Measurements from ENCODE around the gene FBXW5.

Gene FBXW5

GRCh38 chr9:136978865-136979544 is 34.5 kb upstream of the FBXW5 start:
- Histone ChIP-seq H3K27ac (no peak overlapping the region), H3K4me3 (no peak overlapping the region)

DNA sequence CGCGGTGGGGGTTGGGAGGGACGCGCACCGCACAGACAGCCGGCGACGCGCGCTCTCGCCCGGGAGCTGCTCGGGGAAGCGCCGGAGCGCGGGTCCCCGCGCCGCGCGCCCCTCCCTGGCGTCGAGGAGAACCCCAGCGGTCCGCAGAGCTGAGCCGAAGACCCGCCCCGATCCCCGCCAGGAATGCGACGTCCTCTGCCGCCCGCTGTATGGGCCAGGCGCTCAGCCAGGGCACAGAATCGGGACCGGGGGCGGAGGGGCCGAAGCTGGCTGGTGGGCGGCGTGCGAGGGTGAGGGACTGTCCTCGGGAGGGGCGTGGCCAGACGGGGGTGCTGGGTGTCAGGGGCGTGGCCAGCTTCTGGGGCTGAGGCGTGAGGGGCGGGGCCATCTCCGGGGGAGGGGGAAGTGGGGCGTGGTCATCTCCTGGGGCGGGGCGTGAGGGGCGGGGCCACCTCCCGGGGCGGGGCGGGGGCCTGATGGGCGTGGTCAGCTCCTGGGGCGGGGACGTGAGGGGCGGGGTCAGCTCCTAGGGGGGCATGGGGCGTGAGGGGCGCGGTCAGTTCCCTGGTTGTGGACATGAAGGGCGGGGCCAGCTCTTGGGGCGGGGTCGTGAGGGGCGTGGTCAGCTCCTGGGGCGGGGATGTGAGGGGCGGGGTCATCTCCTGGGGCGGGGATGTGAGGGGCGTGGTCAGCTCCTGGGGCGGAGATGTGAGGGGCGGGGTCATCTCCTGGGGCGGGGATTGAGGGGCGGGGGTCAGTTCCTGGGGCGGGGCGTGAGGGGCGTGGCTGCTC is 33.7 kb upstream of the FBXW5 start:
- Histone ChIP-seq H3K4me3 (peak overlapping the region; percentile 27 to 47 (median 33)), H3K27ac (peak overlapping the region in 16 of 21 experiments; percentile 9 to 72 (median 37))

GRCh38 chr9:136977649-136978072 is 33.1 kb upstream of the FBXW5 start:
- peak overlapping the region; percentile 27 to 47 (median 33) for H3K4me3 ChIP-seq

GRCh38 chr9:136977223-136977622 is 32.7 kb upstream of the FBXW5 start, which contains the start of gene PTGDS:
Gene PTGDS, plus strand, starts transcription at chr9:136977504. Its CDS starts 75 bp downstream, at chr9:136977579.
- Histone ChIP-seq H3K4me3 (peak within 1 kb of the TSS; percentile 27 to 47 (median 33)), H3K27ac (peak within 1 kb of the TSS in 16 of 21 experiments; percentile 9 to 72 (median 37))

More at GRCh38 chr9:136977649-136978072, 33.1 kb upstream of the FBXW5 start:
- peak overlapping the region in 16 of 21 experiments; percentile 9 to 72 (median 37) for H3K27ac ChIP-seq

- H3K4me3 ChIP-seq, result no peak overlapping the region
- H3K27ac ChIP-seq, result peak overlapping the region in 6 of 21 experiments; percentile 6 to 72 (median 30)
These were observed 31.1 kb upstream of the FBXW5 start for GRCh38 chr9:136975644-136976043.

DNA sequence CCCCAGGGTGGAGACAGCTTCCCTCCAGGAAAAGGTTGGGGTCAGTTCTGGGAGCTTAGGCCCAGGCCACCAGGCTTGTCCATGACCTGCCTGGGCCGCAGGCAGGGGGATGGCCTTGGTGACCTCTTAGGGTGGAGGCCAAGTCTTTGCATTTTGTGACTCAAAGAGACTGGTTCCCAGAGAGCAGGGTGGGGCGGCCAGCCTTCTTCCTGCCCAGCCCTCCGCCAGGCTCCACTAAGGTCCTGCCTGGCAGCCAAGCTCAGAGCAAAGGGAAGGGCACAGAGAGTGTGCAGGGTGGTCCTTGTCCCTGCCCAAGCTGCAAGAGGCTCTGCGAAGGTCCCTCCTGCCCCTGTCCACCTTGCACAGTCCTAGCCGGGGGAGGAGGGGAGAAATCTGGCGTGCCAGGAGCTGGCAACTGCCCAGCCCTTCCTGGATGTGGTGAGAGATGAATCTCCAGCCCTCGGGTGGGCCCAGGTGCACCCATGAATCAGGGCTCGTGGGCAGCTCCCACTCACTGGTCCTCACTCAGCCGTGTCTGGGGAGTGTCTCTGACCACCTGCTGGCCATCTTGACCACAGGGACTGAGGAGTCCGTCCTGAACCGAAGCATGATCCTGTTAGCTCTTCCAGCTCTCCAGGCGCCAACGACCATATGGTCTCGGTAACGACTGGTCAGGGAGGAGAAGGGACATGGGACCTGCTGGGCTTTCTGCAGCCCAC is 30.4 kb upstream of the FBXW5 start:
- Histone ChIP-seq H3K4me3 (no peak overlapping the region), H3K27ac (peak overlapping the region in 8 of 21 experiments; percentile 3 to 72 (median 36))

DNA sequence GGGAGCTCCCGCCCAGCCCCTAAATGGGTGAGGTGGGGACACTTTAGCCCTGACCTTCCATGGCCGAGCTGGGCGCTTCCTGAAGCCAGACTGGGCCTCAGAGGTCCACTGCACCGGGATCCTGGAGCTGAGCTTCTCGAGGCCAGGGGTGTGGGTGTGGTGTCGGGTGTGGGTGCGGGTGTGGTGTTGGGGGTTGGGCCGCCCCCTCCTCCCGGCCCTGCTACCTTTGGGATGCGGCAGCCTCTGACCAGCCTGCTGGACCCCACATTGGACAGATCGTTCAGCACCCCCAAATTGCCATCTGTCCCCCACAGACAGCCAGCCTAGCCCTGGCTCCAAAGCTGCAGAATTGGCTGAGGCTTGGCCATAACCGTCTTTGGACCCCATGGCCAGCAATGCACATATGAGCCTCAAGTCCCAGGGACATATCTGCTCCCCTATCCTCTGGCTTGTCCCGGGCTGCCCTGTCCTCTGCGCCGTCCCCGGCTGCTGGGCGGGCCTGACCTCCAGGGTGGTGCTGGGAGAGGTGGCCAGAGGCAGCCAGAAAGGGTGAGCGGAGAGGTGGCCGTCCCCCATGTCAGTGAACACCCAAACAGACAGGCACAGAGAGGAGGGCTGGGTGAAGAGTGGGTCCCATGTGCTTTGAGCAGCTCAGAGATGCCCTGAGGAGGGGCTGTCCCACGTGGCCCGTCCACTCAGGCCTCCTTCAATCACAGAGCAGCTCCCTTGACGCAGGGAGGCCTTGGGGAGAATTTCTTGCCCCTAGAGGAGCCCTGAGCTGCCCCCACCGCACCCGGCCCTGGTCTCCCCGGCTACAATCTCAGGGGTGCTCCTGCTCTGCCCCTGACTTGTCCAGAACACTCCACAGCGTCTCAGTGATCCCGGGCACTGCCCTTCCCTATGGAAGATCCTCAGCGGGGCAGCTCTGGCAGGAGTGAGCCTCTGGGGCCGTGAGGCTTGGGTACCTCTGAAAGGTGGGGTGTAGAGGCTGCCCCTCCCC is 29.4 kb upstream of the FBXW5 start:
- Histone ChIP-seq H3K4me3 (no peak overlapping the region), H3K27ac (peak overlapping the region in 4 of 21 experiments; percentile 15 to 37 (median 20))

DNA sequence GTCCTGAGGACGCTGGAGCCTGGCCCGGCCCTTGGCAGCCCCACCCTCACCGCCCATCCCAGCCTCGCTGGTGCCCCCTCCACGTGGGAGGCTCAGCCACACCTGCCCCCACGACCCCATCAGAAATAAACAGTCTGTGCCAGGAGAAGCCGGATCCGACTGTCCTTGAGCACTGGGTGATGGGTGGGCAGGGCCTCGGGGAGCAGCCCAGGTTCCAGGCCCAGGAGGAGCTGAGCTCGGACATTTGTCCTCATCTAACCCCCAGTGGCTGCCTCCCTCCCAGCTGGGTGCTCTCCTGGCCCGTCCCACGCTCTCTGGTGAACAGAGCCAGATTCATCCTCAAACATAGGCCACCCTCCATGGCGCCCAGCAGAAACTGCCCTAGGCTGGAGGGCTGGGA is 28.2 kb upstream of the FBXW5 start:
- Histone ChIP-seq H3K27ac (no peak overlapping the region), H3K4me3 (no peak overlapping the region)

DNA sequence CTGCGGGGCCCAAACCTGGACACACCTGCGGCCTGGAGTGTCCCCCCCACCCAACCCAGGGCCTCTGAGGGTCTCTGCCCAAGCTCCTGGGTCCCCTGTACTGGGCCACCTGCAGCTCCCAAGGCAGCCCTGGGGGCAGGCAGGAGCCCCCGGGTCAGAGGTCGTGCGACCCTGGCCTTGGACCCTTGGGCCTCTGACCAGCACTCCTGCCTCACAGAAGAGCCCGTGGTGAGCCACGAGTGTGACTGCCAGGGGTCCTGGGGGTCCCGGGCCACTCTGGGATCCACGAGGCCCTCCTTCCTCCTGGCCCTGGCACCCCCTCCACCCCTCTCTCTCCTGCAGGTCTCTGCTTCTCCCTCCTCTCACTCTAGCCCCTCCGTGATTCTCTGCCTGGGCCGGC is 27.8 kb upstream of the FBXW5 start:
- H3K4me3 ChIP-seq, result no peak overlapping the region
- no peak overlapping the region for H3K27ac ChIP-seq

DNA sequence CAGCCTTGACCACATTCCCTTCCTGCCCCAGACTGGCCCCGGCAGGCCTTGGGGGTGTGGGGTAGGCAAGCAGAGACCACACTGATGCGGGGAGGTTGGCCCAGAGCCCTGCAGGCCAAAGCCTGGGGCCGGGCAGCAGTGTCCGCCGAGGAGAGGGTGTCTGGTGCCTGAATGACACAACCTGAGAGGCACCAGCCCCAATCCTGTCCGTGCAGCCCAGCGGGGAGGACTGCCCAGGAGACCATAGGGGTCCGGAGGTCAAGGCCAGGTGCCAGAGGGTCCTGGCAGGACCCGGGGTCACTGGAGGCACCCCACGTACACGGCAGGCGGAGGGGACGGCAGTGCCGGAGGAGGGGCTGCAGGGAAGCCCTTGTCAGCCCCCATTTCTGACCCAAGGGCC is 27.2 kb upstream of the FBXW5 start:
- H3K27ac ChIP-seq, result no peak overlapping the region
- H3K4me3 ChIP-seq, result no peak overlapping the region

GRCh38 chr9:136970361-136970760 is 25.8 kb upstream of the FBXW5 start:
- no peak overlapping the region for H3K27ac ChIP-seq
- H3K4me3 ChIP-seq, result no peak overlapping the region

GRCh38 chr9:136969774-136970173 is 25.2 kb upstream of the FBXW5 start:
- no peak overlapping the region for H3K27ac ChIP-seq
- H3K4me3 ChIP-seq, result no peak overlapping the region

- no peak overlapping the region for H3K27ac ChIP-seq
- no peak overlapping the region for H3K4me3 ChIP-seq
These were observed 24.6 kb upstream of the FBXW5 start for GRCh38 chr9:136969150-136969549.

- no peak overlapping the region for H3K27ac ChIP-seq
These were observed 24.0 kb upstream of the FBXW5 start for GRCh38 chr9:136968333-136969127.

GRCh38 chr9:136965771-136966484 is 21.4 kb upstream of the FBXW5 start:
- Histone ChIP-seq H3K4me3 (no peak overlapping the region), H3K27ac (peak overlapping the region in 2 of 21 experiments; percentile 3 to 30)

More at GRCh38 chr9:136968333-136969127, 24.0 kb upstream of the FBXW5 start:
- H3K4me3 ChIP-seq, result no peak overlapping the region

DNA sequence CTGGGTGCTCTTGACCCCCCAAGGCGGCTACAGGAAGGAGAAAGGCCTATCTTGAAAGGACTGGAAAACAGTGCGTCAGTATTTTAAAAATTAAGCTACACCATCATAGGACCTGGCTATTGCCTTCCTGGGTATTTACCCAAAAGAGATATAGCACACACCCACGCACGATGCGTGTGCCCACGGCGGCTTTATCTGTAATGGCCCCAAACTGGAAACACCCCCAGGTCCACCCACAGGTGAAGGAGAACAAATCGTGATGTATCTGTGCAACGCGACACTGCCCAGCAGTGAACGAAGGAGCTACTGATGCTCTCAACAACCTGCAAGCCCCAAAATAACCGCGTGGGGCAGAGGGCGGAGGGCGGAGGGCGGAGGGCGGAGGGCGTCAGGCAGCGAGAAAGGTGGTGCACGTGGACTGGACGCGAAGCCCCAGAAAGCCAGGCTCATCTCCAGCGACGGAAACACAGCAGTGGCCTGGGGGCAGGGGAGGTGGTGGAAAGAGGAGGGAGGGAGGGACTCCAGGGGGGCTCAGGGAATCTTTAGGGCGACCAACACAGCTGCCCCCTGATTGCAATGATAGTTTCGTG is 20.4 kb upstream of the FBXW5 start:
- no peak overlapping the region for H3K27ac ChIP-seq
- H3K4me3 ChIP-seq, result no peak overlapping the region

DNA sequence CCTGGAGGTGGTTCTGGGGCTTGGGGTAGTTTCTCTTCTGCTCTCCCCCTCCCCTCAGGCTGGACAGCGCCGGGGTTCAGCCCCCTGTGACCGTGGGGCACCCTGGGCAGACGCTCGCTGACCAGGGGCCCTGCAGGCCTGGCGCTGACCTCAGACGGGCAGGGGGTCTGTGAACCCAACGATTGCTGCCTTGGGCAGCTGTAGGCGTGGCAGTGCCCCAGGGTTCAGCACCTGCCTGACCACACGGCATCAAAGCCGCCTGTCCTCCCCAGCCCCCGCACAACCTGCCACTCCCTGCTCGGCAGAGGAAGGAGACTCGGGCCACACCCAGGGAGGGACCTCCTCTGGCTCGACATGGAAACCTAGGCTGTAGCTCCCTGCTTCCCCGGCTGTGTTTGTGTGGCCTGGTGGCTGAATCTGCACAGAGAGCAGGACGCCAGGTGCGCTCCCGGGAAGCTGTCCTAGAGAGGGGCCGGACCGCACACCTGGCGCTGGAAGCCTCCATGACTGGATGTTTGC is 19.7 kb upstream of the FBXW5 start:
- Histone ChIP-seq H3K4me3 (no peak overlapping the region), H3K27ac (peak overlapping the region in 4 of 21 experiments; percentile 0 to 51 (median 10))

All from skin epidermis (tissue), 12 donors.